ENCODE results near the gene ELP4.

ELP4 gene

DNA sequence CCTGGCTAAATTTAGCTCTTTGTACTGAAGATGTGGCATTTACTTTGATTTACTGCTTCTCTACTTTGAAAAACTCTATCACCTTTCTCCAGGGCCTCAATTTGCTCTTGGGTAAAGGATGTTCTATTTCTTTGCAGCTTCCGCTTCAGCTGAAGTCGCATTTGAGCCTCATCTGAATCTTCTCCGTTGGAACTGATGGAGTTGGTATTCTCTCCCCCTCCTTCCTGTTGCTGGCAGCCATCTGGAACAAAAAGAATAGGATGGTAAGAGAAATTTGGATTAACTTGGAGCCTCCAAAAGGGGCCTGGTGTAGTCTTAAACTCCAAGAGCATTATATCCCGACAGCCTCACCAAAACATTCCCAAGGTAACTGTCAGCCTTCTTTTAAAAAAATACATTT is 285.0 kb downstream of the ELP4 start:
- TF ChIP-seq, protein P1, sequence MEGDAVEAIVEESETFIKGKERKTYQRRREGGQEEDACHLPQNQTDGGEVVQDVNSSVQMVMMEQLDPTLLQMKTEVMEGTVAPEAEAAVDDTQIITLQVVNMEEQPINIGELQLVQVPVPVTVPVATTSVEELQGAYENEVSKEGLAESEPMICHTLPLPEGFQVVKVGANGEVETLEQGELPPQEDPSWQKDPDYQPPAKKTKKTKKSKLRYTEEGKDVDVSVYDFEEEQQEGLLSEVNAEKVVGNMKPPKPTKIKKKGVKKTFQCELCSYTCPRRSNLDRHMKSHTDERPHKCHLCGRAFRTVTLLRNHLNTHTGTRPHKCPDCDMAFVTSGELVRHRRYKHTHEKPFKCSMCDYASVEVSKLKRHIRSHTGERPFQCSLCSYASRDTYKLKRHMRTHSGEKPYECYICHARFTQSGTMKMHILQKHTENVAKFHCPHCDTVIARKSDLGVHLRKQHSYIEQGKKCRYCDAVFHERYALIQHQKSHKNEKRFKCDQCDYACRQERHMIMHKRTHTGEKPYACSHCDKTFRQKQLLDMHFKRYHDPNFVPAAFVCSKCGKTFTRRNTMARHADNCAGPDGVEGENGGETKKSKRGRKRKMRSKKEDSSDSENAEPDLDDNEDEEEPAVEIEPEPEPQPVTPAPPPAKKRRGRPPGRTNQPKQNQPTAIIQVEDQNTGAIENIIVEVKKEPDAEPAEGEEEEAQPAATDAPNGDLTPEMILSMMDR (IDR thresholded peaks at IDR 0.05), result no peak
- no peak overlapping the region for H3K4me3 Mint-ChIP-seq
- no peak for DNase-seq
- H3K27me3 Mint-ChIP-seq (ENCODE audit: low read depth, poor library complexity), result peaks cover 12% of the 10 kb centered on the region
- H3K36me3 Mint-ChIP-seq (ENCODE audit: low read depth), result no peaks in the 10 kb centered on the region
- H3K9me3 Mint-ChIP-seq, result no peaks in the 10 kb centered on the region
- peaks cover 24% of the 10 kb centered on the region for H3K4me1 Mint-ChIP-seq
- H3K27ac Mint-ChIP-seq, result no peak overlapping the region

DNA sequence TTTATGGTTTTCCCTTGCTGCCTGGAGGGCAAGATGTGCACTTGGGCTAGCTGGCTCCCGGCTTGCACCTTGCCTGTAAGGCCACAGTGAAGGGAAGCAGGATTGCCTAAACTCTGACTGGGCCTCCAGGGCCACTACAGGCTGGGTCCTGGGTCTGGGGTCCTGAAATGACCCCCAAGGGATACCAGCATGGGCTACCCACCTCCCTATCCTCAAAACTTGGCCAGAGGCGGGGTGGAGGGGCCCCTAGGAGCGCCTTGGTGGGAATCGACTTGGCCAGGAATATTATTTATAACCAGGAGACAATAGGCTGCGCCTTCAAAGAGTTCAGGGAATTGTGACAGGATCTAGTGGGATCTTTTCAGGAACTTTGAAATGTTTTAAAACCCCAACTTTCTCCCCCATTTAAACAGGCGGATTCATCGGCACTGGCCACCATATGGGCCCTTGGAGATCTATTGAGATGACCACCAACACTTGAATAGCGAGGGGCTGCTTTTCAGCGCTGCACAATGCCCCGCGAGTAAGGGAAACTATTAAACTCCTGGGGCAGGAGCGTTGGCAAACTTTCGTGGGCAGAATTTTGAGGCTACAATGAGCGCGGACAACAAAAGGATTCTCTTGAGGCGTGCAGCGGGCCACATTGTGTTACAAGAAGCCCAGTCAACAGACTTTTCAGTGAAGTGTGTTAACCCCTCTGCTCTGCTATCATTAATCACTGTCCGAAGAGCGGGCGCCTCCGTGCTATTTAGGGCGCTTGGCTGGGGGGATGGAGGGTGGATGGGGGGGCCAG is 286.3 kb downstream of the ELP4 start:
- H3K9me3 Mint-ChIP-seq, result no peaks in the 10 kb centered on the region
- H3K4me1 Mint-ChIP-seq, result peaks cover 30% of the 10 kb centered on the region
- DNase-seq, result peak; percentile 20
- H3K27me3 Mint-ChIP-seq (ENCODE audit: low read depth, poor library complexity), result peaks cover 4% of the 10 kb centered on the region
- peak overlapping the region; percentile 60 for H3K4me3 Mint-ChIP-seq
- H3K36me3 Mint-ChIP-seq (ENCODE audit: low read depth), result no peaks in the 10 kb centered on the region
- no peak overlapping the region for H3K27ac Mint-ChIP-seq
- TF ChIP-seq, protein P1 (IDR thresholded peaks at IDR 0.05), result no peak

DNA sequence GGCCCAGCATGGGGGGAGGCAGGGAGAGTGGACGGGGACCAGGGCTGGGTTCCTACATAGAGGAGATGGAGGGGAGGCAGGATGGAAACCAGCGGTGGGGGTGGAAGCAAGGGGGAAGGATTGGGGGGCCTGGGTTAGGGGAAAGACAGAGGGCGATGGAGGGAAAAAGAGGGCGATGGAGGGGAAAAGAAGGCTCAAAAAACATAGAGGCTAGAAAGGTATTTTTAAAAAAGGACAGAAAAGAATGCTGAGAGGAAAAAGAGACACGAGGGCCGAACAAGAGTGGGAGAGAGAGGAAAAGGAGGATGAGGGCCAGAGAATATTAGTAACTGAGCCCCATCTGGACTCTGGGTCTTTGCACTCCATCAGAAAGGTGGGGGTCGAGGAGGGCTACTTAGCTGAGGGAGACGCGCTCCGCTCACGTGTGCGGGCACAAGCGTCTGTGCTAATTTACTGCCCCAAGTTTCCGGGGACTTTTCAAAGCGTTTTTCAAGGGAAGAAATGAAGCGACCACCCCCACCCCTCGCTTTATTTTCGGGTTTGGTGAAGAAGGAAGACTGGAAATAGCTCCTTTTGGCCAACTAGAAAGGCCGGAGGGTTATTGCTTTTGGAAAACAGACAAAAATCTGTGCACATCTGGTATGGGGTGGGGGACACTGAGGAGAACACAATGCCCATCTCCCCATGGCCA is 287.1 kb downstream of the ELP4 start:
- Mint-ChIP-seq H3K27me3 (ENCODE audit: low read depth, poor library complexity) (no peaks in the 10 kb centered on the region), H3K9me3 (no peaks in the 10 kb centered on the region), H3K27ac (no peak overlapping the region), H3K4me1 (peaks cover 30% of the 10 kb centered on the region), H3K4me3 (peak overlapping the region; percentile 60), H3K36me3 (ENCODE audit: low read depth) (no peaks in the 10 kb centered on the region)
- no peak for DNase-seq
- TF ChIP-seq, protein P1 (IDR thresholded peaks at IDR 0.05), result no peak

DNA sequence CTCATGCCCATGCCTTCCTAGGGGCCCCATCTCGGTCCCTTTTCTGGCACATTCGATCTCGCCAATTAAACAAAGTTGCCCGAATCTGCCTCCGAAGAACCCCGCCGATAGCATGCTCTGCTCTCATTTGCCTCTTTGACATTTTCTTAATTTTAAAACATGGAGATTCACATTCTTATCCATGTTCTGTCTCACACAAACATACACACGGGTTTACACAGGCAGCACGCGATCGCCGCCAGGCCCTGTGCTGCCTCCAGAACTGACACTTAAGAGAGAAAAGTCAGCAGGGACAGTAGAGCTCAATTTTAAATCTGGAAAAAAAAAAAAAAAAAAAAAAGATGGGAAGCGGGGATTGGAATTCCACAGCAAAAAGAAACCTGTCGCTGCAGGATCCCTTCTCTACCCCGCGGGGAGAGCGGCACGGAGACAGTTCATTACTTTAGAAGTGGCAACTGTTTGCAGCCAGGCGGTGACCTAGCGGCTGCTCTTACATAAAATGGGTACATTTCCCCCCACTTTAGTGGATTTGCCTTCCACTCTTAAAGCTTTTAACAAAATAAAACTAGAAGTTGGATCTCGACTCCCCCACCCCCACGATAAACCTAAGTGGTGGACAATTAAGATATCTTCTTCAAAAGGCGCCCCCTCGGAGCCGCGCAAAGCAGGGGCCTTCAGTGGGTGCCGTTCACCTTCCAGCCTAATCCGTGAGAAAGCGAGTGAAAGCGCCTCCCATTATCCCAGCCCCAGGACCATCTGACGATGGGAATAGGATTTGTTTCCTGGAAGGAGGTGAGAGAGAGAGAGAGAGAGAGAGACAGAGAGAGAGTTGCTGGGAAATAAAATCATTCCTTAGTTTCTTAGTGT is 287.9 kb downstream of the ELP4 start:
- H3K36me3 Mint-ChIP-seq (ENCODE audit: low read depth), result no peaks in the 10 kb centered on the region
- H3K4me1 Mint-ChIP-seq, result peaks cover 30% of the 10 kb centered on the region
- H3K9me3 Mint-ChIP-seq, result no peaks in the 10 kb centered on the region
- DNase-seq, result no peak
- peak overlapping the region; percentile 63 for H3K4me3 Mint-ChIP-seq
- H3K27me3 Mint-ChIP-seq (ENCODE audit: low read depth, poor library complexity), result no peaks in the 10 kb centered on the region
- TF ChIP-seq, protein P1 (IDR thresholded peaks at IDR 0.05), result no peak
- no peak overlapping the region for H3K27ac Mint-ChIP-seq

DNA sequence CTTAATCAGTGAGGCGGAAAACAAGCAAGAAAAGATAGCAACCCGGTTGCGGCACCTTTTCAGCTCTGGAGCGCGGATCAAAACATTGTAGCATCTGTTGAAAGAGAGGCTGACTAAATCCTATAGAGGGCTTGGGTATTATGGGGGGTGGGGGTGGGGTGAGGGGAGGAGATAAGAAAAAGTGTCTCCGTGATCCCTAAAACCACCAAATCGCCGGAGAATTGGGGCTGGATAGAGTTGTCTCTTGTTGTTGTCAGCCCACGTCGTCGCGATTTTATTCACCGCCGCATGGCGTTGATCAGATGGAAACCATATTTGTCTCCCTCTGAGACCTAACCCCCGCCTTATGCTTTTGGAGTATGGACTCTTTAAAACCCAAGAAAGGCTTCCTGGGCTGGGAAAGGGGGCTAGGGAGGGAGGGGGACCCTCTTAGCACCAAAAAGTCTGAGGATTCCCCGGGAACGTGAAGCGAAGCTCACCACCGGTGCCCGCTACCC is 288.5 kb downstream of the ELP4 start:
- no peaks in the 10 kb centered on the region for H3K9me3 Mint-ChIP-seq
- no peak for DNase-seq
- H3K4me1 Mint-ChIP-seq, result peaks cover 30% of the 10 kb centered on the region
- TF ChIP-seq, protein P1 (IDR thresholded peaks at IDR 0.05), result no peak
- H3K27me3 Mint-ChIP-seq (ENCODE audit: low read depth, poor library complexity), result no peaks in the 10 kb centered on the region
- H3K36me3 Mint-ChIP-seq (ENCODE audit: low read depth), result no peaks in the 10 kb centered on the region
- peak overlapping the region; percentile 55 for H3K4me3 Mint-ChIP-seq
- H3K27ac Mint-ChIP-seq, result no peak overlapping the region
